Cardiac muscle cell (in vitro differentiated cells and primary cell): ENCODE measurements around the gene C19orf44. TPM values are rescaled to one million over a fixed set of nuclear protein-coding genes. Genes with fewer than 3 reads are reported as not detected.
"Not testable (repeated sequence)": the region's sequence is repeated elsewhere in the genome, so short reads cannot be mapped to it uniquely, and the experiment has no call there.

ENCODE experiments used
- DNase-seq, 2 donors: peaks; one replicate each; pipeline versions ENCODE4 v3.0.0 to v3.0.0-alpha.2; 2010 to 2017; ENCODE audit warnings: low read depth in 1 of 2, low spot score in 1 of 2
- H3K27ac ChIP-seq: fragments of 200-600 bp; sonication (generic); 2 replicates; pipeline ENCODE4 v1.5.1; 2016
- H3K27me3 ChIP-seq: fragments of 200-600 bp; sonication (generic); 2 replicates; pipeline ENCODE4 v1.6.0; 2016; ENCODE audit warnings: control low read depth
- H3K36me3 ChIP-seq: fragments of 200-600 bp; sonication (generic); 2 replicates; pipeline ENCODE4 v1.5.1; 2016; ENCODE audit warnings: control low read depth
- H3K4me1 ChIP-seq: fragments of 200-600 bp; sonication (generic); 2 replicates; pipeline ENCODE4 v1.8.1; 2017; ENCODE audit warnings: low read depth, mild to moderate bottlenecking, mixed run types
- H3K4me3 ChIP-seq: fragments of 200-600 bp; sonication (generic); 2 replicates; pipeline ENCODE4 v1.5.1; 2016; ENCODE audit warnings: mild to moderate bottlenecking
- H3K9me3 ChIP-seq: fragments of 200-600 bp; sonication (generic); 2 replicates; pipeline ENCODE4 v1.5.1; 2017; ENCODE audit warnings: low read depth, mild to moderate bottlenecking, control low read depth
- CTCF ChIP-seq: IDR thresholded peaks from 2 replicates; pipeline ENCODE4 v1.5.1; 2012; ENCODE audit warnings: low read depth, mild to moderate bottlenecking, low read length
- polyA plus RNA-seq: library from polyadenylated mRNA; unstranded; fragments of >200 nt; fragmentation: Nextera tagmentation; extraction: Ambion mirVana; gene quantifications from 2 replicates; pipeline ENCODE4 v1.2.1, GENCODE V29; 2016
- total RNA-seq: library from RNA; depleted of rRNA; stranded (reverse); fragments of >200 nt; gene quantifications from 2 replicates; pipeline ENCODE4 v1.2.3, GENCODE V29; 2016

C19orf44 gene
- total and polyA plus RNA-seq, 2 experiments from 2014 or later: 5.1 to 9.2 TPM

- H3K27ac ChIP-seq: no peak overlapping the region
- no peak for TF ChIP-seq CTCF
- H3K27me3 ChIP-seq: no peaks in the 10 kb centered on the region
- DNase-seq: peak in 1 of 2 donors; percentile 18
- H3K4me3 ChIP-seq: peak overlapping the region; percentile 75
- no peaks in the 10 kb centered on the region for H3K9me3 ChIP-seq
- peaks cover 20% of the 10 kb centered on the region for H3K4me1 ChIP-seq
- no peaks in the 10 kb centered on the region for H3K36me3 ChIP-seq
These were observed 25.7 kb upstream of the C19orf44 start for GRCh38 chr19:16470541-16470910.

DNA sequence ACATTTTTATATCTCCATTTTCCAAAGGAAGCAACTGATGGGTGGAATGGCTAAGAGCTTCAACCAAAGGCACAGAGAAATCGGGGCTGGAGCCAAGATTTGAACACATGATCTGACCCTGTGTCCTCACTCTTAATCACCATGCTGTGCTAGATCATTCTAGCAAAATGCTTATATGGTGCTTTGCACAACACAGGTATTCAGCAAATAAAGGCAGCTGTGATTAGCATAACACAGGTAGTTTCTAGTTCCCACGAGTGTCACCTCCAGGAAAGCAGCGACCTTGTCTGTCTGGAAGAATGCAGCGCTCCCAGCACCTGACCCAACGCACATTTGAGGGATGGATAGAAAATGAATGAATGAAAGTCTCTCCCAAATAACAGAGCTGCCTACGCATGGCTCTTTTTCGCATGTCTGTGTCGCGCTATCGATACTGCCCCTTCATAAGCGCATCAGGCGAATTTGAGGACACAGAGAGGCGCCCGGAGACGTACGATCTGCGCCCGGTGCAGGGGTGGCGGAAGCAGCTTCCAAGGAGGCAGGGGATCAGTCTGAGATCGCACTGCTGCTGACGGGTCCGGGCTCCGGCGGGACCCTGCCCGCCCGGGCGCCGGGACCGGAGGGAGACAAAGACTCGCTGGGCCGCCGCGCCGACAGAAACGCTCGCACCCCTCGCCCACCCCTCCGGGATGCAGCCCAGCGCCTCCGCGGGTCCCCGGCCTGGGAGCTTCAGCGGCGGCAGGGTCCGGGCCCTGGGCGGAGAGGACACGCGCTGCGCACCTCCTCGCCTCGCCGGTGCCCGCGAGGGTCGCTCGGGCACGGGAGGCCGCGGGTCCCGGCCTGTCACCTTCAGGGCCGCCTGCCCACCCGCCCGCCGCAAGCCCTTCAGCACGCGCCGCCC is 25.0 kb upstream of the C19orf44 start:
- H3K27ac ChIP-seq: peak overlapping the region; percentile 53
- H3K4me3 ChIP-seq: peak overlapping the region; percentile 75
- peak in 1 of 2 donors; percentile 44 for DNase-seq
- peaks cover 20% of the 10 kb centered on the region for H3K4me1 ChIP-seq
- no peaks in the 10 kb centered on the region for H3K27me3 ChIP-seq
- H3K36me3 ChIP-seq: no peaks in the 10 kb centered on the region
- no peaks in the 10 kb centered on the region for H3K9me3 ChIP-seq
- TF ChIP-seq CTCF: no peak

DNA sequence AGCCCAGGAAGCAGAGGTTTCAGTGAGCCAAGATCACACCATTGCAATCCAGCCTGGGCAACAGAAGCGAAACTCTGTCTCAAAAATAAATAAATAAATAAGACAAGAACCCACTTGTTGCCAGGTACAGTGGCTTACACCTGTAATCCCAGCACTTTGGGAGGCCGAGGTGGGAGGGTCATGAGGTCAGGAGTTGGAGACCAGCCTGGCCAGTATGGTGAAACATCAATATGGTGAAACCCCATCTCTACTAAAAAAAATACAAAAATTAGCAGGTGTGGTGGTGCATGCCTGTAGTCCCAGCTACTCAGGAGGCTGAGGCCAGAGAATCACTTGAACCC is 23.7 kb upstream of the C19orf44 start:
- H3K4me1 ChIP-seq: peaks cover 25% of the 10 kb centered on the region
- H3K4me3 ChIP-seq: peak overlapping the region; percentile 34
- not testable (repeated sequence) for DNase-seq, H3K36me3 ChIP-seq, H3K27me3 ChIP-seq, H3K9me3 ChIP-seq
- peak overlapping the region; percentile 75 for H3K27ac ChIP-seq

- H3K36me3 ChIP-seq: no peaks in the 10 kb centered on the region
- no peaks in the 10 kb centered on the region for H3K9me3 ChIP-seq
- DNase-seq: no peak
- H3K27ac ChIP-seq: no peak overlapping the region
- H3K4me3 ChIP-seq: no peak overlapping the region
- H3K4me1 ChIP-seq: peaks cover 25% of the 10 kb centered on the region
- no peaks in the 10 kb centered on the region for H3K27me3 ChIP-seq
- TF ChIP-seq CTCF: no peak
These were observed 23.2 kb upstream of the C19orf44 start for GRCh38 chr19:16472992-16473391.

DNA sequence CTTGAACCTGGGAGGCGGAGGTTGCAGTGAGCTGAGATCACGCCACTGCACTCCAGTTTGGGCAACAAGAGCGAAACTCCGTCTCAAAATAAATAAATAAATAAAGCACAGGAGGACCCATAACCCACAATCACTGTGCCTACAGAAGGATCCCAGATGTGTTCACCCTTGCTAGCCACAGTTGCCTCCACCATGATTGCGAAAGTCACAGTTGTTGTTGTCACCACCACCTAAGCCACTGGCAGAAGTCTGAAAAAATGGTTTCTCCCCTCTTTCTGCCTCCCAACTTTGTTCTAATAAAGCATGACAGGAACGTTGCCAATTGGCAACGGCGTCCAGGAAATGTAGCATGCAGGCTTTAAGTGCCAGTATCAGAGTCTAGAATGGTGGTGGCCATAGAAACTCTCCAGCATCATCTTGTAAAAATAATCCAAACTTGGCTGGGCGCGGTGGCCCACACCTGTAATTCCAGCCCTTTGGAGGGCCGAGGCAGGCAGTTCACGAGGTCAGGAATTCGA is 22.3 kb upstream of the C19orf44 start:
- Histone ChIP-seq H3K9me3 (no peaks in the 10 kb centered on the region), H3K36me3 (no peaks in the 10 kb centered on the region), H3K27ac (no peak overlapping the region), H3K27me3 (no peaks in the 10 kb centered on the region), H3K4me3 (no peak overlapping the region), H3K4me1 (peaks cover 25% of the 10 kb centered on the region)
- TF ChIP-seq CTCF: no peak
- DNase-seq: no peak

DNA sequence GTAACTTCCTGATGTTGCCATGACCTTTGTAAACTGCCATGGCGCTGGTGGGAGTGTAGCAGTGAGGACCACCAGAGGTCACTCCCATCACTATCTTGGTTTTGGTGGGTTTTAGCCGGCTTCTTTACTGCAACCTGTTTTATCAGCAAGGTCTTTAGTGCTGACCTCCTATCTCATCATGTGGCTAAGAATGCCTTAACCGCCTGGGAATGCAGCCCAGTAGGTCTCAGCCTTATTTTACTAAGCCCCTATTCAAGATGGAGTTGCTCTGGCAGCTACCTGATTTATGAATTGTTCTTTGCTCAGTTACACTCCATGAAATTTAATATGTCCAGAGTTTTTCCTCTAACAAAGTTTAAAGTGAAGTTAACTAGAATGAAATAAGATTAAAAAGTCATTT is 19.8 kb upstream of the C19orf44 start:
- H3K36me3 ChIP-seq: no peaks in the 10 kb centered on the region
- no peaks in the 10 kb centered on the region for H3K9me3 ChIP-seq
- H3K4me3 ChIP-seq: no peak overlapping the region
- no peak for DNase-seq
- TF ChIP-seq CTCF: no peak
- H3K27ac ChIP-seq: peak overlapping the region; percentile 0
- H3K27me3 ChIP-seq: no peaks in the 10 kb centered on the region
- peaks cover 4% of the 10 kb centered on the region for H3K4me1 ChIP-seq
